GM18870 (cell line): ENCODE data around the gene SVOP.

Source experiments
- ATAC-seq: cut with Tn5 transposase; IDR thresholded peaks from one replicate; pipeline ENCODE4 v1.9.1; 2021; ENCODE audit warnings: moderate library complexity; ENCODE audit not compliant: unreplicated experiment

The SVOP gene

DNA sequence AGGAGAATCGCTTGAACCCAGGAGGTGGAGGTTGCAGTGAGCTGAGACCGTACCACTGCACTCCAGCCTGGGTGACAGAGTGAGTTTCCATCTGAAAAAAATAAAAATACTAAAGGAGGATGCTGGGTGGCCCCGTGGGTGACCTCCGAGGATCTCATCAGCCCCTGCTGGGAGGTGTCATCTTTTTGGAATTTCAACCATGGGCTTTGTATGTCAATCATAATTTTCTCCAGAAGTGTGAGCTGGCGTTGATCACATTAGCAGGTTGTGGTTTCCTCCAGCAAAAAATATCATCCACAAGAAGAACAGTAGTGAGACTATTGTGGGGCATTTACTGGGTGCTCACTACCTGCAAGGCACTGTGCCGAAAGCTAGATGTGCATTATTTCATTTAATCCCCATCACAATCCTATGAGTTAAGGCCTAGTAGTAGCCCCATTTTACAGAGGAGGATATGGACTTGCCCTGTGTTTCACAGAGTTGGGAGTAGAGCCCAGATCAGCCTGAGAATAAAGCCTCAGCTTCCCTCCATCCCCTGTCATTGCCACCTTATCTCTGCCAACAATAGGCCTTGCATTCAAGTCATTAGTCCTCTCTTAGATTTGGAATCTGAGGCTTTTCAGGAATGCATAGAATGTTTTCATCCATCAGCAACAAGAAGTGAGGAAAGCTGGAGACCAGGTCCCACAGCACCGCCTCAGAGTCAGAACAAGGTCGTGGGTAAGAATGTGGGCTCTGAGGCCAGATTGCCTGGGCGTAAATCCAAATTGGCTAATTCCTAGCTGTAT lies 39.8 kb downstream of the SVOP start:
- ATAC-seq: no peak

DNA sequence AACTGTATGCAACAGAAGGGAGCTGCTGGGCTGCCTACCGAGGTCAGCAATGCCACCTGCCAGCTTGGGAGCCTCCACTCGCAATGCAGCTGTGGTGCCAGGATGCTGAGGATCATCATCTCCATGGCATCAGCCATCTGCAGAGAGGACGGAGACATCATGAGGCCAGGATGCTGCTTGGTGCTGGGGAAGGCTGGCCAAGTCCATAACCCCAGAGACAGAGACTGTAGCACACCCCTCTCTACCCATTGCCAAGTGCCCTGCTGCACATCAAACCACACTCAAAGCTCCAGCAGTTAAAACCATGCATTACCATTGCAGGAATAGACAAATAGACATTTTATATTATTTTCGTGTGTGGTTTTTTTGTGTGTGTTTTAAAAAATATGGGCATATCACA lies 43.5 kb downstream of the SVOP start:
- ATAC-seq: no peak

DNA sequence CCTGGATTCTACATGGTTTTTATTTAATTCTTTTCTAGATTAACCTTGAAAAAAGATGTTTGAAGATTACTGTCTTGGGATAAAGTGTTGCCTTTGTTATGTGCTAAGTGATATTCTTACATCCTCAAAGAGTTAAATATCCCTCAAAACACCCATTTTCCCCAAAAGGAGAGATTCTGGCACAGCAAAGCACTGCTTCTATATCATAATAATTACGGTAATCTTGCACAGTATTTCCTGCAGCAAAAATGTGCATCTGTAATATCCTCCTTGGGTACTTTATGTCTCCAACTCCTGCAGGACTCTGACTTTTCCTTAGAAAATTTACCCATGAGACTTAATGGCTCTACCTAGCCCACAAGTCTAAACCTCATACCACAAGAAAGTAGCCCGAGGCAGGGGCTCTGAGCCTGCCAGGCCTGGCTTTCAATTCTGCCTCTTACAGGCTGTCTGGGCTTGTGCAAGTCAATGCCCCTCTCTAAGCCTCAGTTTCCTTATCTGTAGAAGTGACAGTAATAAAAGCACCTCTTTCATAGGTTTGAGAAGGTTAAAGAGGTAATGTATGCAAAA lies 45.8 kb downstream of the SVOP start:
- no peak for ATAC-seq

DNA sequence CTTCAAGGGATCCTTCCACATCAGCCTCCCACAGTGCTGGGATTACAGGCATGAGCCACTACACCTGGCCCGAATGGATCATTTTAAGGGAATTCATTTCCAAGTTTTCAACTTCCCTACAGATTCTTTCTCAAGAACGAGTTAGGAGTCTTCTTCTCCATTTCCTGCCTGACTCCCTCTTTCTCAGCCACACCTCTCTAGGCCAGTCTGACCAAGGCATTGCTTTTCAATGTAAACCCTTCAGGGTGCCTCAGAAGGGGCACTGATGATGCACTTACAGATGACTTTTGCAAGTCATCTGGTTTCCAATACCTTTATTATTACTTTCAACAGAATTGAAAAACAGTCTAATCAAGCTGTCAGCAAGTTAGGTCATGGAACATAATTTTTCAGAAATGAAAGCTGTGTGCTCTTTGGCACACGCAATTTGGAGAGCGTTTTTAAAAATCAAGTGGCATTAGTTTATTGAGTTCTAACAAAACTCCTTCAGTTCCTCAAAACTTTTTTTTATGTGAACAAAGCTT lies 47.2 kb downstream of the SVOP start:
- no peak for ATAC-seq

DNA sequence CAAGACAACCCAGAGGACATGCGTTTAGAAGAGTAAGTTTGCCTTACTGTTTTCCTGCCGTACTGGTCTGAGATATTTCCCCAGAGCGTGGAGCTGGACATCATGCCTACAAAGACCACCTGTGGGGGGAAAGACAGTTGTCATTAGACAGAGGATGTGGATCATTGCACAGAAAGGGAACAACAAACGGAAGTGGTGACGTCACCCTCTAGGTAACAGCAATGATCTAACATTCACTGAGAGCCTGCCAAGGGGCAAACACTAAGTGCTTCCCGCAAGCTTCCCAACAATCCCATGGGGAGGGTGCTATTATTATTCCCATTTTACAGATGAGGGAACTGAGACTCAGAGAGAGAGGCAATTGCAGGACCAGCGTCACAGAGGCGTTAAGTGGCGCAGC lies 48.5 kb downstream of the SVOP start:
- ATAC-seq: no peak

DNA sequence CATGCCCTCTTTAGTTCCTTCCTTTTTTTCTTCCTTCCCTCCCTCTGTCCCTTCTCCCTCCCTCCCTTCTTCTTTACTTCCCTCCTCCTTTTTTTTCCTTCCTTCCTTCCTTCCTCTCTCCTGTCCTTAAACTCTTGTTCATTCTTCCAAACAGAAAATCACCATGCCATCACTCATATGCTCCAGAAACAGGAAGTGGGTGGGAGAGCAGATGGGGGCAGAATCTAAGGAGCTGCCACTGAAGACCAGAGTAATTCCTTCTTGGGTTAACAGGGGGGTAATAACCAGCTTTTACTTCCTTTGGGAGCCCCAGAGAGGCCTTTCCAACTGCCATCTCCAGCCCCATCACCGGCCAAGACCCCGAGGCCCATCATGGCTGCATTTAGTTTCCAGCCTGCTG lies 51.2 kb downstream of the SVOP start:
- no peak for ATAC-seq

DNA sequence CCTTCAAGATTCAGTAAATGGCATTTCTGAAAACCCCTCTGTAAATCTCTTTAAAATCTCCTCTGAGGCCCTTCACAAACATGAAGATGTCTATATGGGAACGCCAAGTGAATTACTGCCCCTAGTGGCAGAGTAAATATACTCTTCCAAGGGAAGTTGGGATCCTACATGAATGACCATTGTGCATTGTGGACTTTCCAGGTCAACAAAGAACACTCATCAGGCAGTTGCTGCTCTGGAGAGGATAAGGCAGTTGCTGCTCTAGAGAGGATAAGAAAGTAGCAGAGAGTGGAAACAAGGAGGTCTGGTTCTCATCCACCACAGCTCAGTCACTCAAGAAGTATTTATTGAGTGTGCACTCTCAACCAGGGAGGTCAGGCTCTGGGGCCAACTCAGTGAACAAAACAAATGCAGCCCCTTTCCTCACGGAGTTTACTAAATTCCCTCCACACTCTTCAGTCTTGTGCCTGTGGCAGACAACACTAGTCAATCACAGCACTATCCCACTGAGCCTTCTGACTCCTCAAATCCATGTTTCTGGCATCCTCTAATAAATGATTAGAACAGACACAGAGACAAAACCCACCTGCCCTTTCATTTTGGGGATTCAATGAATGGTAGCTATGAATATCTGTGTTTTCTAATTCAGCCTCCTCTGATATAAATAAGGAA lies 52.9 kb downstream of the SVOP start:
- no peak for ATAC-seq

DNA sequence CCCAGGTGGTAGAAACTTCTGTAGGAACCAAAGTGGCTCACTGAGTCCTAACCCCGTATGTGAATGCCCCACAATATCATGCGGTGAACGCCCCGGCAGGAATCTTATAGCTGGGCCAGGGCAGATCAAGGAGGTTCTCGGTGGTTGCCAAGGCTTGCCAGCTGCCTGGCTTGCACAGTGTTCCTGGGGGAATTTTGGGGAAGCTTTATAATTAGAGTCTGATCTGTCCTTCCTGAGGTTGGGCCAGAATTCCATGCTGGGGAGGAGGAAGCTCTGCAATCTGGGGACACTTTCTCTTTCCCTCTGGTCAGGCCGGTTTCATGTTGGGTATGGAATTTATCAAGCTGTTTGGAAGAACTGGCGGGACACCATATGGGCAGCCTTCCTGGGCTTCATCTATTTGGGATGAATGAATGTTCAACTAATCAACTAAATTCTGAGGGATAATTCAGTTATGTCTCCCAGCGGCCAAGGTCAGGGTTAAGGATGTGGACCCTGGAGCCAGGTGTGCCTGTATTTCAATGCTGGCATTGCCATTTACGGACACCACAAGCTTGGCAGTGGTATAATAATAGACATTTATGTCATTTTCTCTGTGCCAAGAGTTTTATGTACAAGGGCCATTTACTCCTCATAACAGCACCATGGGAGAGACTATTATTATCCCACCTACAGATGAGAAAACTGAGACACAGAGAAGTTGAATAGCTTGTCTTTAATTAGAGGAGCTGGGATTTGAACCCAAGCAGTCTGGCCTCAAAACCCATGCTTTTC lies 54.3 kb downstream of the SVOP start:
- ATAC-seq: no peak

DNA sequence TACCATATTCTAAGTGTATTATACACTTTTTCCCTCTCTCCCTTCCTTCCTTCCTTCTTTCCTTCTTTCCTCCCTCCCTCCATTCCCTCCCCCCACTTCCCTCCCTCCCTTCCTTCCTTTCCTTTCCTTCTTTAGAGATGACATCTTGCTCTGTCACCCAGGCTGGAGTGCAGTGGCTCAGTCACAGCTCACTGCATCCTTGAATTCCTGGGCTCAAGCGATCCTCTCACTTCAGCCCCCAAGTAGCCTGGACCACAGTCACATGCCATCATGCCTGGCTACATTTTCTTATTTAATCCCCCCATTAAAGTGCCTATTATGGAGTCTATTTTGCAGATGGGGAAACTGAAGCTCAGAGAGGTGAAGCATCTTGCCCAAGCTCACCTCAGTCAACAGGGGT lies 55.0 kb downstream of the SVOP start:
- ATAC-seq: no peak

DNA sequence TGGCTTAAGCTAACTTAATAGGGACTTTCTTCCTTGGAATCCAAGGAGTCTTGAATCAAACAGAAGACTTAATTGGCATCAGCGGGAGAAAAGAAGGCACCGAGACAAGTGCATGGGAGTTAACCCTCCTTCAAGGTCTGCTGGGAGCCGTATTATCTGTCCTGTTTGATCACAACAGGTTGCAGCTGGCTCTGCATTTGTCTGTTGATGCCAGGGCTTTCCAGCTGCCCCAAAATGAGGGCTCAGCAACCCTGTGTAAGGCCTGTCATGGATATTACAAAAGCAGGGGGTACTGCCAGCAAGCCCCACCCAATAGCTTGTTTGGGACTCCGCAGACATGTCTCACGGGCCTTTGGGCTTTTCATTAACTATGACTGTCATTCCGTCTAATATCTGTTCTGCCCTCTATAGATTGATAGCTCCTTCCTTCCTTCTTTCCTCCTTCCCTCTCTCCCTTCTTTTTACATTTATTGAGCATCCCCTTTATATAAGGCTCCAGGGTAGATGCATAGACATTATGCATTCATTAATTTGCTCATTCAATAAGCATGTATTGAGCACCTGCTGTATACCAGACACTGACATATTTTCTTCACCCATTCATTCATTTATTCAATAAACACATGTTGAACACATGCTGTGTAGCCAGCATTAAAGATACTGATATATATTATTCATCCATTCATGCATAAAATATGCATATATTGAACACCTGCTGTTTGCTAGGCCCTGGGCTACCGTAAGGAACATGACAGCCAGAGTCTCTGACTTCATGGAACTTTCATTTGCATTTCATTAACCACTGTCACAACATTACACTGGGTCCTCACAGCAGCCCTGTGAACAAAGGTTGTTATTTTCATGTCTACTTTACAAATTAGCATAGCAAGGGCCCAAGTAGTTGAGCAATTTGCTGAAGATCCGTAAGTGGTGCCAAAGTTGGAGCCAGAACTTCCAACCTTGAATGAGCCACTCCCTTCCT lies 56.2 kb downstream of the SVOP start:
- no peak for ATAC-seq

DNA sequence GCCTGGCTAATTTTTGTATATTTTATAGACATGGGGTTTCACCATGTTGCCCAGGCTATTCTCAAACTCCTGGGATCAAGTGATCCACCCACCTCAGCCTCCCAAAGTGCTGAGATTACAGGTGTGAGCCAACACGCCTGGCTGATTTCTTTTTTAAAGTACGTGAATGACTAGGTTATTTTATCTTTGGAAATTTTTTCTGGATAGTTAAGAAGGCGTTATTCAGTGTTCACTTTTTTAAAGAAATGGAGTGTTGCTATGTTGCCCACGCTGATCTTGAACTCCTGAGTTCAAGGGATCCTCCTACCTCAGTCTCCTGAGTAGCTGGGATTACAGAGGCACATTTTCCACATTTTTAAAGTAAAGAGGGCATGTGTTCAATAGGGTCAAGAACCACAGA lies 58.6 kb downstream of the SVOP start:
- ATAC-seq: no peak

DNA sequence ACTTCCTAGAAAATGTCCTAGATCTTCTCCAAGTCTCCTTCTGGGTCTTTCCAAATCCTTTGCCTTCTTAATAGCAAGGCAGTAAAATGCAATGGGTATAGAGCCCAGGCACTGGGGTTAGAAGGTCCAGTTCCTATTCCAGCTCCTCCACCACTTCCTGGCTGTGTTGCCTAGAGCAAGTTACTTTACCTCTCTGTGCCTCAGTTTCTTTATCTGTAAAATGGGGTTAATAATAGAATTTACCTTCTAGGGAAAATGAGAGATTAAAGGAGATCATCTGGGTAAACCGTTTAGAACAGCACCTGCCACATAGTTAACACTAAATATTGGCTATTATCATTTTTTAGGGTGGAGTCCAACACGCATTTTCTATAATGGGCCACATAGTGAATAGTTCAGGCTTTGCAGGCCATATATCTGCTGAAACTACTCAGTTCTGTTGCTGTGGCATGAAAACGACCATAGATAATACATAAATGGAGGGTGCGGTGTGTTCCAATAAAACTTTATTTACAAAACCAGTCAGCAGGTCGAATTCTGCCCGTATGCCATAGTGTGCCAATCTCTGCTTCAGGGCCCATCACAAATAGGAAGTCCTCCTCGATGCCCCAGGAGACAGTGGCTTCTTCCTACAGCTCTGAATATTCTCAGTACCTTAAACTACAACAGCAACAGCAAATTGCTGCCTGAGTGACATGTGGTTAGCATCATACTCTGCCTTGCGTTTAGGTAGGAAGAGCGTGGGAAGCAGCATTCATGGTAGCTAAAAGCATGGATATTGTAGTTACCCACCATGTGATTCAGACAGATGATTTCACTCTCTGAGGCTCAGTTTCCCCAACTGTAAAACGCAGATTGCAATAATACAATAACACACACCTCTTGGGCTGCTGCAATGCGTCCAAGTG lies 60.9 kb downstream of the SVOP start:
- no peak for ATAC-seq

DNA sequence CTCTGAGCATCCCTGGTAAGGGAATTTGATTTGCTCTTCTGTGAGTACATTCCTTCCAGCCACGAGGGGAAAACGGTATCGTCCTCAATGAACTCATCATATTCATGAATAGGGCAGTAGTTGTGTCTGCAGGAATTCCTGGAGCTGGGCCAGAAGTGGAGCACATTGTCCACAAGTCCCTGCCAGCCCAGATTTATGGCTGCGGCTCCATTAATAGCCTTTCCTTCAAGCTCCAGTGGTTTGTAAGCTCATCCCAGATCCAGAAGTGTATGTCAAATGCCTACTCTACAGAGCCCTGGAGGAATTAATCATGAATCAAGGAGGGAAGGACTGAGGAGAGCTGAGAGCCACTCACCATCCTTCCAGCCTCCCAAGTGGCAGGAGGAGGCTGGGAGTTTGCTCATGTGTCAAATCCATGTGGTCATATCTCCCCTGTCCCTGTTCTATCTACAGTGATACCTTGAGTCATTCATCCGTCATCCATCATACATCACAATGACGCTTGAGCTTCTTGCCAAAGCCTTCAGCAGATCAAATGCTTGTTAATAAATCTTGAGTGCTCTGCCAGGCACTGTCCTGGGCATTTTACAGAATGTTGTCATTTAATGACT lies 65.5 kb downstream of the SVOP start:
- no peak for ATAC-seq

DNA sequence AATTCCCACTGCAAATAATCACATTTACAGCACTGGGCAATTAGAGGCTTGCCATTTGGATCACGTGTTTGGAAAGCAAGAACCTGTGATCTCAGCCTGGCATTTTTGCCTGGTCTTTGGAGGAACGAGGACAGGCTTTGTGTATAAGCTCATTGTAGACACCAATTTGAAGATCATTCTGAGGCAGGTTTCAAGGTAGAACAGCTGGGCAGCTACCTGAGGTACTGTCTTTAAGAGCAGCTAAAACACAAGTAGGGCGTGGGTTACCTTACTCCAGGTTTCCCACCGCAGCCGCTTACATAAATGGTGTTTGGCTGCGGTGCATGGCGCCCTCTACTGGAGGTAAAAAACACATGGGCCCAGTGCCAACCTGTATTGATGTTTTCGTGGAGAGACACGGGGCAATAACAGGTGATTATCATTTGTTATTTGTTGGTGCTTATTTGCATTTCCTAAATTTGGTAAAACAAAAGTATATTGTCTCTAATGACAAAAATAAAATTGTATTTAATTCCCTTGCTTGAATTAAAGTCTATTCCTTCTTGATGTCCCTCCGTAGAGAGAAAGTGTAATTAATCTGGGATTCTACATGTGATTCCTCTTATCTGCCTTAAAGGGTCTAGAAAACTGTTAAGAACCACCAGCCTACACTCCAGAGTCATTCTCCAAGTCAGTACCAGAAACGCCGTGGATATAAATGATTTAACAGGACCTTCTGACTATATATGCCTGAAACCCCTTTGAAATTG lies 69.7 kb downstream of the SVOP start:
- ATAC-seq: no peak

DNA sequence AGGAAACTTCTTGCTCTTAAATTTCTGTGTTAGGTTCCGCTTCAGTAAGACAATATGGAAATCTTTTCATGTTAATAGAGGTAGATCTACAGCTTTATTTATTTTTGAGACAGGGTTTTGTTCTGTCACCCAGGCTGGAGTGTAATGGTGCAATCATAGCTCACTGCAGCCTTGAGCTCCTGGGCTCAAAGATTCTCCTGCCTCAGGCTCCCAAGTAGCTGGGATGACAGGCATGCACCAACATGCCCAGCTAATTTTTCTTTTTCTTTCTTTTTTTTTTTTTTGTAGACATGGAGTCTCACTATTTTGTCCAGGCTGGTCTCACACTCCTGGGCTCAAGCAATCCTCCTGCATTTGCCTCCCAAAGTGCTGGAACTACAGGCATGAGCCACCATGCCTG lies 70.9 kb downstream of the SVOP start:
- ATAC-seq: no peak

DNA sequence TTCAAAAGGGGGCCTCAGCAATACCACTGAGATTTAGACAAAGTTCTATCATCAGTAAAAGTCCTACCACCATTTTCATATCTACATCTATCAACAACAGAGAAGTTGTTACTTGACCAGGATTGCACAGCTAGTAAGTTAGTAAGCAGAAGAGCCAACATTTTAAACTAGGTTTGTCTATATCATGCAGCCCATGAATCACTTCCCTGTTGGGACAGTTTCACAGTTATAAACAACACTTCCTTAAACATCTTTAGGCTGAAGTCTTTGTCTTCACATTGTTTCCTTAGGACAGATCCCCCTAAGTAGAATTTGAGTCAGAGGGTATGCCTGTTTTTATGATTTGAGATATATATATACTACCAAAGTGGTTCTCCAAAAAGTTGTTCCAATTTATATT lies 72.5 kb downstream of the SVOP start:
- no peak for ATAC-seq

DNA sequence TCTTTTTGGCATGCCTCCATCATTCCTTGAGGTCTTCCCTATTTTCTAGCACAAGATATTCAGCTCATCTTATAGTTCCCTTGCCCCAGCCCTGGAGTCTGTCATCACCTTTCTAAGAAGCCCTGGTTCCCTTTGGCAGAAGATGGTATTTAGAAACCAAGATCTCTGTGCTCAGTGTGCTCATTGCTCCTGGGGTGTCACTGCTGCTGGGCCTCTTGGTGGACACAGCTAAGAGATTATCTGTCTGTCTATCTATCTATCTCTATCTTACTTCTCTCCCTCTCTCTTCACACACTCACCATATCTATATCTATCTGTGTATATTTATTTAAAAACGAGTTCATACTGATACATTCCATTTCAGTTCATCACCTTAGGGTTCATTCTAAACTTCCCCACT lies 73.8 kb downstream of the SVOP start:
- no peak for ATAC-seq

DNA sequence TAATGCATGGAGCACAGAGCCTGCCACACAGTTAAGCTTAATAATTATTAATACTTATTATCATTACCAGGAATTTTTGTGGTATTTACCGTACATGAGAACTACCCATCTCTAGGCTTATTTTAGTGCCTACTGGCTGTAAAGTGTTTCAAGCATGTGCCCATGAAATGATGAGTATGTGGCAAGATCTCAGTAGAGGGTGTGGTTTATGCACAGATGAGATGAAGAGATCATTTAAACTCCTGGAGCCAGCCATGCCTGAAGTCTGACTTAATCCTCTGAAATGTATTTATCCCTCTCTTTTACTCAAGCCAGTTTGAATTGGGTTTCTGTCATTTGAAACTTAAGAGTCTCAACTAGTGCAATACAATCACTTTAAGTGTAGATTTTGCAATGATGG lies 80.7 kb downstream of the SVOP start:
- ATAC-seq: no peak
